Right lobe of liver (tissue), 6 donors: Measurements from ENCODE around the gene CNOT6. TPM values are rescaled to one million over a fixed set of nuclear protein-coding genes. Genes with fewer than 3 reads are reported as not detected.

Experiments used
- ATAC-seq, 4 donors: fragments of 200-7000 bp; cut with Tn5 transposase; one replicate each; pipeline ENCODE4 v1.9.1; 2020; ENCODE audit warnings: mild to moderate bottlenecking in 4 of 4, moderate library complexity in 4 of 4
- DNase-seq, 3 donors: peaks; one replicate each; pipeline ENCODE4 v3.0.0-alpha.2; 2020
- H3K27ac ChIP-seq, 3 donors: fragments of 200-600 bp; one replicate each; pipeline ENCODE4 v1.8.0; 2022
- H3K27me3 ChIP-seq, 2 donors: fragments of 200-600 bp; one replicate each; pipeline ENCODE4 v1.8.0; 2022
- H3K36me3 ChIP-seq, 4 donors: fragments of 200-600 bp; sonication (generic) in 1 of 4; one replicate each; pipeline versions ENCODE4 v1.5.1 to v1.8.0; 2017 to 2022; ENCODE audit warnings: control low read depth in 1 of 4
- H3K4me1 ChIP-seq, 4 donors: fragments of 200-600 bp; sonication (generic) in 1 of 4; one replicate each; pipeline versions ENCODE4 v1.5.1 to v1.8.0; 2017 to 2022; ENCODE audit warnings: control low read depth in 1 of 4
- H3K4me3 ChIP-seq, 3 donors: fragments of 200-600 bp; one replicate each; pipeline ENCODE4 v1.8.0; 2022
- H3K9me3 ChIP-seq, 4 donors: fragments of 200-600 bp; sonication (generic) in 1 of 4; one replicate each; pipeline versions ENCODE4 v1.5.1 to v1.8.0; 2017 to 2022; ENCODE audit warnings: control low read depth in 1 of 4
- POLR2A ChIP-seq: fragments of 450-650 bp; IDR thresholded peaks from one replicate; pipeline ENCODE4 v1.6.1; 2017; ENCODE audit warnings: antibody characterized with exemption, mild to moderate bottlenecking
- WGBS: methylation state at CpG from one replicate; pipeline ENCODE4 v1.1.6; 2018; ENCODE audit warnings: low coverage, low lambda C conversion rate; ENCODE audit not compliant: insufficient coverage; ENCODE audit errors: missing lambda C conversion rate; 5-methylcytosine and 5-hydroxymethylcytosine counted together
- intact Hi-C, 2 donors: fragments of 100-400 bp; cut with DNase I; formaldehyde crosslinking; loops; one replicate each; pipeline versions ENCODE4 v1.11.2 to v1.14.1; 2022
- total RNA-seq, 6 experiments: library from RNA; depleted of rRNA in 2 of 6; stranded (reverse); fragments of >200 nt in 2 of 6; fragmentation: NEBNext Ultra II Directional in 3 of 6; extraction: Animal tissue kit (Norgen Biotek cat#: 25700) in 3 of 6; gene quantifications; one replicate each; pipeline versions ENCODE4 v1.1.0 to v1.2.4, GENCODE V29; 2016 to 2023
- TF ChIP-seq, protein P1 (sequence below), 4 donors: fragments of 200-600 bp in 3 of 4; fragments of 450-650 bp in 1 of 4; IDR thresholded peaks; one replicate each; pipeline versions ENCODE4 v1.5.1 to v1.8.0; 2016 to 2022; ENCODE audit warnings: antibody characterized with exemption in 4 of 4, mild to moderate bottlenecking in 2 of 4
- donor health status: DM: no; HTN: yes; CAD: no.
- donor health status: DM: no; HTN: no; CAD: no.
- donor health status: DM: no; HTN: no; CAD: no.
- donor health status: DM: no; HTN: yes; CAD: no.
- donor health status: DM: no; HTN: yes; CAD: no.

Gene CNOT6
- total RNA-seq, 6 experiments from 2014 or later = 4.8 to 8.8 (median 5.3) TPM

DNA sequence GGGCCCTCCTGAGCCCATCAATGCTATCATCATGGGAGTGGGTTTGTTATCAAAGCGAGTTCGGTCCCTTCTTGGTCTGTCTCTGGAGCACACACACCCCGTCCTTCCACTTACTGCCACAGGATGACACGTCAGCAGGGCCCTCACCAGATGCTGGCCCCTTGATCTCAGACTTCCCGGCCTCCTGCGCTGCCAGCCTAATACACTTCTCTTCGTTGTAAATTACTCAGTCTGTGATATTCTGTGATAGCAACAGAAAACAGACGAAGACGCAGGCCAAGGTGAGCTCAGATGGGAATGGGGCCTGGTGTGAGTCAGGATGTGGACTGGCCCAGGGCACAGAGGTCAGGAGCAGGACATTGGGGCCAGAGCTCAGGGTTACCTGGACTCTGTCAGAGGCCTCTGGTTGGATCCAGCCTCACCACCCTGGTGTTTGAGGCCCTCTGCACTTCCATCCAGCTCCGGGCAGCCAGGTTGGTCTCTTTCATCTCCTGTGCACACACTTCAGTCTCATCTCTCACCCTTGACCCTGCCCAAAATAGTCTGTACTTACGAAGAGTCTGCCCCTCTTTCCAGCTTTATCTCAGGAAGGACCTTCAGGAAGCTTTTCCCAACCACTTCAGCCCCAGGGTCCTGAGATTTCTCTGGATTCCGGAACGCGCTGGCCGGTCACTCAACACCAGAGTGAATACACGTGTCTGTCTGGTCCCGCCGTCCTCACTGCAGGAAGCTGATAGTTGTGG lies 26.0 kb upstream of the CNOT6 start:
- 79% methylated on average over 12 of the region's 18 CpGs for WGBS
- no peak overlapping the region for H3K27ac ChIP-seq
- peaks cover 0 to 11% (median 0%) of the 10 kb centered on the region in 4 donors for H3K4me1 ChIP-seq
- H3K4me3 ChIP-seq = no peak overlapping the region
- H3K9me3 ChIP-seq = no peaks in the 10 kb centered on the region
- H3K36me3 ChIP-seq = no peaks in the 10 kb centered on the region
- no peak for TF ChIP-seq POLR2A
- TF ChIP-seq, protein P1, sequence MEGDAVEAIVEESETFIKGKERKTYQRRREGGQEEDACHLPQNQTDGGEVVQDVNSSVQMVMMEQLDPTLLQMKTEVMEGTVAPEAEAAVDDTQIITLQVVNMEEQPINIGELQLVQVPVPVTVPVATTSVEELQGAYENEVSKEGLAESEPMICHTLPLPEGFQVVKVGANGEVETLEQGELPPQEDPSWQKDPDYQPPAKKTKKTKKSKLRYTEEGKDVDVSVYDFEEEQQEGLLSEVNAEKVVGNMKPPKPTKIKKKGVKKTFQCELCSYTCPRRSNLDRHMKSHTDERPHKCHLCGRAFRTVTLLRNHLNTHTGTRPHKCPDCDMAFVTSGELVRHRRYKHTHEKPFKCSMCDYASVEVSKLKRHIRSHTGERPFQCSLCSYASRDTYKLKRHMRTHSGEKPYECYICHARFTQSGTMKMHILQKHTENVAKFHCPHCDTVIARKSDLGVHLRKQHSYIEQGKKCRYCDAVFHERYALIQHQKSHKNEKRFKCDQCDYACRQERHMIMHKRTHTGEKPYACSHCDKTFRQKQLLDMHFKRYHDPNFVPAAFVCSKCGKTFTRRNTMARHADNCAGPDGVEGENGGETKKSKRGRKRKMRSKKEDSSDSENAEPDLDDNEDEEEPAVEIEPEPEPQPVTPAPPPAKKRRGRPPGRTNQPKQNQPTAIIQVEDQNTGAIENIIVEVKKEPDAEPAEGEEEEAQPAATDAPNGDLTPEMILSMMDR (IDR thresholded peaks at IDR 0.05) = no peak
- ATAC-seq (peak in 2 of 4 donors; percentile 29 to 51), DNase-seq (peak in 1 of 3 donors; percentile 35)
- H3K27me3 ChIP-seq = no peaks in the 10 kb centered on the region
- intact Hi-C loops = no loop called here

DNA sequence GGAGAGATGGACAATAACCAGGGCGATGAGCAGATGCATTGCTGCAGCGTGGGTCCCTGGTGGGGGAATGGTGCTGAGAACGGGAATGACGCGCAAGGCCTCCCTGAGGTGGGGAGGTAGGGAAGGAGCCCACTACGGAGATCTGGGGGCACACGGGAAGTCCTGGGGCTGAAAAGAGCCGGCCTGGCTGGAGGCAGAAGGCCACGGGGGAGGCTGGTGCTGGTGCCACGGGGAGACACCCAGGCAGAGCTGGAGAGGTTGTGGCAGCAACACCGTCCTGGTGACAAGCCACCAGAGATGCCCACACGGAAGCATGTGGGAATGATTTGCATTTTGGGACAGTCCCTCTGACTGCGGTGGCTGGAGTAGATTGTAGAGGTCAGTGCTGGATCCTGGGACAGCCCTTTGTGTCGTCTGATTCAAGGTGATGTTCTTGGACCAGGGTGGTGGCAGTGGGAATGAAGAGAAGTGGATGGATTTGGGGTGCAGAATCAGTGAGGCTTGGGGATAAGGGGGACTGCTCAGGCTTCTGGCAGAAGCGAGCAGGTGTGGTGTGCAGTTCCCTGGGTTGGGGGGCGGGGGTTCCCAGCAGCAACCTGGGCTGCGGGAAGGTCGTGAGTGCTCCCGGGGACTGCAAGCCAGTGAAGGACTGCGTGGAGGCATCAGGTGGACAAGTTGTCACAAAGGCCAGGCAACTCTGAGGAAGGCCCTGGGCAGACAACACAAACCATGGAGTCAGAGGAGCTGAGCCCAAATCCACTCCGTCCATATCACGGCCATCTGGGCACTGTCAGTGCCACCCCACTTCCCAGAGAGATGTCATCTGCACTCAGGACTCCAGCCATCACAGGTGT lies 25.2 kb upstream of the CNOT6 start:
- Histone ChIP-seq H3K27me3 (no peaks in the 10 kb centered on the region), H3K4me1 (peaks cover 0 to 11% (median 0%) of the 10 kb centered on the region in 4 donors), H3K4me3 (no peak overlapping the region), H3K36me3 (no peaks in the 10 kb centered on the region), H3K9me3 (no peaks in the 10 kb centered on the region), H3K27ac (no peak overlapping the region)
- no peak for ATAC-seq
- DNase-seq = peak in 1 of 3 donors; percentile 36
- 73% methylated on average over 11 of the region's 22 CpGs for WGBS
- intact Hi-C loops = no loop called here
- TF ChIP-seq, protein P1 (IDR thresholded peaks at IDR 0.05) = no peak
- TF ChIP-seq POLR2A = no peak

DNA sequence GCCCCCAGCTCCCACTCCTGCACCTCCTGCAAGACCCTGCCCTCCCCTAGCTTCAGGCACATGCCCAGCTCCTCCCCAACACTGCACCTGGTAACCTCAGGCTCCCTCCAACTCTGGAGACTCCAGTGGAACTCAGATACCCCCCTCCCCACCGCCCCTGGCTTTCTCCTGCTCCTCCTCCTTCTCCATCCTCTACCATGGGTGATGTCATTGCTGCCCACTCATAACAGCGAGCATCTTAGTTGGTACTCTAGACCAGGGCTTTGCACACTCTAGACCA lies 24.7 kb upstream of the CNOT6 start:
- TF ChIP-seq, protein P1 (IDR thresholded peaks at IDR 0.05) = no peak
- no peak for TF ChIP-seq POLR2A
- no peaks in the 10 kb centered on the region for H3K27me3 ChIP-seq
- no peak for DNase-seq
- WGBS = 62% methylated on average over 2 of the region's 2 CpGs
- no peak overlapping the region for H3K27ac ChIP-seq
- no peaks in the 10 kb centered on the region for H3K36me3 ChIP-seq
- peaks cover 0 to 11% (median 0%) of the 10 kb centered on the region in 4 donors for H3K4me1 ChIP-seq
- ATAC-seq = no peak
- H3K4me3 ChIP-seq = no peak overlapping the region
- no peaks in the 10 kb centered on the region for H3K9me3 ChIP-seq
- intact Hi-C loops = no loop called here

DNA sequence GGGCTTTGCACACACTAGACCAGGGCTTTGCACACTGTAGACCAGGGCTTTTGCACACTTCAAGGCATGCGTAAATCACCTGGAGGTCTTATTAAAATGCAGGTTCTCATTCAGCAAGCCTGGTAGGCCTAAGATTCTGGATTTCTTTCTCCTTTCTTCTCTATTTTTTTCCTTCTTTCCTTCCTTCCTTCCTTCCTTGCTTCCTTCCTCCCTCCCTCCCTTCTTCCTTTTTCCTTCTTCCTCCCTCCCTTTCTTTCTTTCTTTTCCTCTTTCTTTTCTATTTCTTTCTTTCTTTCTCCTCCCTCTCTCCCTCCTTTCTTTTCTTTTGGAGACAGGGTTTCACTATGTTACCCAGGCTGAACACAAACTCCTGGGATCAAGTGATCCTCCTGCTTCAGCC lies 24.3 kb upstream of the CNOT6 start:
- no peak for TF ChIP-seq POLR2A
- TF ChIP-seq, protein P1 (IDR thresholded peaks at IDR 0.05) = no peak
- H3K36me3 ChIP-seq = no peaks in the 10 kb centered on the region
- no peaks in the 10 kb centered on the region for H3K9me3 ChIP-seq
- DNase-seq = no peak
- peaks cover 0 to 11% (median 0%) of the 10 kb centered on the region in 4 donors for H3K4me1 ChIP-seq
- H3K4me3 ChIP-seq = no peak overlapping the region
- no peak for ATAC-seq
- no peaks in the 10 kb centered on the region for H3K27me3 ChIP-seq
- H3K27ac ChIP-seq = no peak overlapping the region
- WGBS = 75% methylated on average over 1 of the region's 1 CpG
- intact Hi-C loops = loop anchor here in 1 of 2 donors (10.0 kb wide), 1 partner anchor 345 kb away; no protein-coding TSS in a partner anchor
